ENCODE data around the gene BTBD16.

BTBD16 gene

GRCh38 chr10:122323941-122324675 lies 53.0 kb downstream of the BTBD16 start:
- no peak for DNase-seq

DNA sequence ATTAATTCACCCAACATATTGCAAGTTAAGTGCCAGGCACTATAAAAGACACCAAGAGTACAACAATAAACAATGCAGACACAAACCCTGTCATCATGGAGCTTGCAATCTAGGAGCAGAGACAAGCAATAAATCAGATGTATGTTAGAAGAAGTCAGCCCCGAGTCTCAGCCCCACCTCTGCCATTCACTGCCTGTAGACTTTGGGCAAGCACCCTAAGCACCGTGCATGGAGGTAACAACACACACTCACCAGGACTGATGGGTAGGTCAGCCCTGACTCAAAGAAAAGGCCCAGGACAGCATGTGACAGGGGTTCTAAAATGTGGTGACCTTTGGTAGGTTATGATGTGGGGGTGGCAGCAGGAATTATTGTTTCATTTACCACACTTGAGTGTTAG lies 54.1 kb downstream of the BTBD16 start:
- DNase-seq: no peak

DNA sequence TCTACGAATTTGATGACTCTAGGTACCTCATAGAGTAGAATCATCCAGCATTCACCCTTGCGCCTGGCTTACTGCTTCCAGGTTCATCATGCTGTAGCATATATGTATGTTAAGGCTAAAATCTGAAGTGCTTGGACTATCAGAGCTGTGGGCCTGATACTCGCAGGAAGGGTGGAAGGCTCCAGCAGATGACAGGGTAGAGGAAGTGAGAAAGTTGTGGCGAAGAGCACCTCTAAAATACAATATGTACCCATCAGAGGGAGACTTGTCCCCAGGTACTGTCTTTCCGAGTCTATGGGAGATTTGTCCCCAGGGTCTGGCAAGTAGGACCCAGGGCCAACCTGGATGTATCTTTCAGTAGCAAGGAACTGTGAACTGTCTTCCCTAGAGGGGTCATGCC lies 55.3 kb downstream of the BTBD16 start:
- no peak for DNase-seq

DNA sequence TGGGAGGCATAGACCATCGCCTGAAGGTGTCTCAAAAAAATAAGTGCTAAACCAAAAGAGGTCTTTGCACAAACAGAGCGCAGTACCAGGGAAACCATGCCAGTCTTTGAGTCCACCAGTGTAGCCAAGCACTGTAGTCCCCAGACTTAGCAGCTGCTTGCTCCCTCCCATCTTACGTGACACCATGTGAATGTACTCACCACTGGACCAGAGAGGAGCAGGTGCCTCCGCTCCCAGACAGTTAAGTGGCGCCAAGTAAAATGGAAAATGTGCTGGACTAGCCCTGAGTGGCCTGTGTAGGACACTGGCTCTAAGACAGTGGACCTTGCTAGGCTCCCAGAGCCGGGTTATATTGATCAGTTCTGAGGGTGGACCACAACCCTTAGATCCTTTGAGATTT lies 55.7 kb downstream of the BTBD16 start:
- DNase-seq: no peak

- no peak for DNase-seq
Measured at GRCh38 chr10:122327237-122328206, 56.4 kb downstream of the BTBD16 start.

DNA sequence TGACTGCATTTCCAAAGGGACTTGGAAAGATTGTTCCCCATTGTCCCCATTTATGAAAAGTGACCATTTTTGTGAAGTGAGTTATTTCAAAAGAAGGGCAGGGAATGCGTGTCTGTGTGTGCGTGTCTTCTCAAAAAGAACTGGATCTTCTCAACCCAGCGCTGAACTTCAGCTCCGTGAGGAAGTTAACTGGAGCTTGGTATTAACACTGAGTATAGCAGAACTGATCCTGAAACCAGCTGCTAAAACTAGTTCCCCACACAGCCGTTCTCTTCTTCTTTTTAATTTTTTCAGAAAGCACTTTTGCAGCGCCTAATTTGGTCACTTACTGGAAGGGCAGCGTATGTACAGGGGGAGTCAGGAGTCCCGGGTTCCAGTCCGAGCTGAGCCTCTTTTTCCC lies 57.6 kb downstream of the BTBD16 start:
- no peak for DNase-seq

DNA sequence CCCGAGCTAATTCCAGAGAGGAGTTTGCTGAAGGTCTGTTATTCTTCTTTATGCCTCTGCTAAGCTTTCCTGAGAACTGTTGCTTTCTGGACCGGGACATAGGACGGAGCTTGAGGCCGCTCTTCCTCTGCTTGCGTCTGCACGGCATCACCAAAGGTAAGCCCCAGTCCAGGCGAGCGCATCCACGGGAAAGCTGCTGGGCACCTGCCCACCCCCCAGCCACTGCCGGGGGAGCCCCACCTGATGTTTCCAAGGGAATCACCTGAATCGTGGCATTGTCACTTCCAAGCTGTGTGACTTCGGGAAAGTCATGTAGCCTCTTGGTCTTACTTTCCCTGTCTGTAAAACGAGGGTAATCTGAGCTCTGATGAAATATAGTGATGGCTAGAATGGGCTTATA lies 58.3 kb downstream of the BTBD16 start:
- no peak for DNase-seq

DNA sequence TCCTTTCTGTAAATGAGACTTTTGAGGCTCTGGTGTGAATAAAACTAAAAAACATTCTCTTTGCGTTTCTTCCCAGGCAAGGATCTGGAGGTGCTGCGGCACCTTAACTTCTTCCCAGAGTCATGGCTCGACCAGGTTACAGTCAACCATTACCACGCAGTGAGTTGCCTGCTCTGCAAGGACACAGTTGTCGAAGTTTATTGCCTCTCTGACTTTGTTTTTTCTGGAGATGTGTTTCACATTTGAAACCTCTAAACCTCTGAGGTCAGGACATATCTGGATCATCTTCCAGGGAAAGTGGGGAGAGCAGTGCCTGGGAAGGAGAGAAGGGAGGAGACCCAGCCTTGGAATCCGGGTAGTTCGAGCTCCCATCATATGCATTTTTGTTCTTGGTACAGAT lies 60.0 kb downstream of the BTBD16 start:
- peak; percentile 41 for DNase-seq

DNA sequence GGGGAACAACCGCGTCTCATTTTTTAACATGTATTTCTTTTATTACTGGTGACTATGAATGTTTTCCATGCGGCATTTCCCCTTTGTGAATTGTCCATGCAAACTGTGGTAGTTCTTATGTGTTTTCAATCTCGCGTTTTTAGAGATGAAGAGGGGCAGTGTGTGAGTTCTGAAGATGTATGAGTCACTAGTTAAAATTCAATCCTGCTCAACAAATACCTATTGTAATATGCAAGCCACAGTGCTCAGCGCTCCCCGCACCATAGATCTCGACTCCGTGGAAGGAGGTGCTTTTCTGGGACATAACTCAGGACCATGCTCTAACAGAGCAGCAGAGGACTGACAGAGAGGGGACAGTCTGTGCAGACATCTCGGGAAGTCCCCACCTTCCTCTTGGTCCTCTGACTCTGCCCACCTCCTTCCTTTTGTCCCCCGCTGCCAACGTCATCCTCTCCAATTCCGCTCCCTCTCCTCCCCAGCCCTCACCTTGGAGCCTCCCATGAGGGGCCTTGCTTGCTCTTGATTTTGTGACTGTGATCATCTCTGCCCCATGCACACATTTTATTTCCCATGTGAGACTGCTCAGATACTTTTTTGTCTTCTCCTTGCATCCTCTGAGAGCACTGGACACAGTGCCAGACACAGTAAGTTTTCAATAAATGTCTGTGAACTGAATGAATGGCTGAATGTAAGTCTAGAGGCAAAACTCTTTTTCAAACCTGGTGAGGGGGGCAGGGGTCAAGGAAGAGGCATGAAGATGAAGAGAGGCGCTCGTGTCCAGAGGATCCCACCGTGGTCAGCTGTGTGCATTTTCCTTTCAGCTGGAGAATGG lies 60.7 kb downstream of the BTBD16 start:
- DNase-seq: peak; percentile 74

- no peak for DNase-seq
Measured at GRCh38 chr10:122333037-122333436, 61.9 kb downstream of the BTBD16 start.

DNA sequence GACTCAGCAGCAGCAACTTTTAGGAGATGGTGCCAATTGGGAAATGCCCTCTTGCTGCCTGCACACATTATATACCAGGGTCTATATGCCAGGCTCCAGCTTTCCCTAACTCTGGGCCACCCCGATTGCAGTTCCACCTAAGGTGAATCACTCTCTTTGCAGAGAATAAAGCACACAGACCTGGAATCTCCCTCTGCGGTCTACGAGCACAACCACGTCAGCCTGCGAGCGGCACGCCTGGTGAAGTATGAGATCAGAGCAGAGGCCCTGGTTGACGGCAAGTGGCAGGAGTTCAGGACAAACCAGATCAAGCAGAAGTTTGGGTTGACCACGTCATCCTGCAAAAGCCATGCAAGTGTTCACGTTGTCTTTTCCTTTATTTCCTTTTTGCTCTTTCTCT lies 65.2 kb downstream of the BTBD16 start:
- DNase-seq: no peak

DNA sequence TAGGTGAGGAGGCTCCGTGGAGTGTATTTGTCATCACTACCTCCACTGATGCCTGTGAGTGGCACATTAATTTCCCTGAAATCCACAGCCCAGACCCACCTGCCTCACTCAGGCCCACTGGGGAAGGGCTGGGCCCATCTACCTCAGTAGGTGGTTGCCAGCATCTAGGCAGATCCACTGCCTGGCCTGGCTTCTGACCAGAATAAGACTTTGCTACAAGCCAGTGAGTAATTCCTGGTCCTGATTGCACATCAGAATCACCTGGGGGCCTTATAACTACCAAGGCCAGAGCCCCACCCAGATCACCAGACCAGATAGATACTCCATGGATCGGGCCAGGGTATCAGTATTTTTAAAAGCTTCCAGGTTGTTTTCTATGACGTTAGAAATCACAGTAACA lies 65.9 kb downstream of the BTBD16 start:
- DNase-seq: no peak

DNA sequence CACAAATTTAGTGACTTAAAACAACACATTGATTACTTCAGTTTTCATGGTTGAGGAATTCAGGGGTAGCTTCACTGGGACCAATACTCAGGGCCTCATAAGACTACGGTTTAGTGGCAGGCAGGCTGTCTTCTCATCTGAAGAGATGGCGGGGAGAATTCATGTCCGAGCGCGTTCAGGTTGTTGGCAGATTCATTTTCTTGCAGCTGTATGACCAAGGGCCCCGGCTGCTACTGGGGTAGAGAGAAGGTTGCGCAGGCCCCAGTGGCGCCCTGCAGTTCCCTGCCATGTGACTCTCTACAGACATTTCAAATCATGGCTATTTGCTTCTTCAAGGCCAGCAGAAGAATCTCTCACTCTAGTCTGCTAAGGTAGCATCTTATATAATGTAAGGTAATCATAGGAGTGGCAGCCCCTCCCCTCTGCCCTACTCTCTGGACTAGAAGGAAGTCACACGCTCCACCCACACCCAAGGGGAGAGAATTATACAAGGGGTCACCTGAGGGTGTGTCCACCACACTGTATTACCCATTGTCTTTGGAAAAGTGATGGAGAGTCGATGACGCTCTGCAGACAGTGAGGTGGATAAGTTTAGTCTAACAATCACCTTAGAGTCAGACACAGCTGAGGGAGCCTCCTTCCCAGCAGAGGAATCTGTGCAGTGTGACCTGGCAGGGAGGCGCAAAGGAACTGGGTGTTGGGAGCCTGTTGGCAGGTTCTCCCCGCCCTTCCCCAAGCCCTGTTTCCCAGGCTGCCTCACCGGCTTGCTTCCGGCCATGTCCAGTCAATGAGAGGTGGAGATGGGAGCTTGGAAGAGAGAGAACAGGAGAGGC lies 67.7 kb downstream of the BTBD16 start:
- no peak for DNase-seq

DNA sequence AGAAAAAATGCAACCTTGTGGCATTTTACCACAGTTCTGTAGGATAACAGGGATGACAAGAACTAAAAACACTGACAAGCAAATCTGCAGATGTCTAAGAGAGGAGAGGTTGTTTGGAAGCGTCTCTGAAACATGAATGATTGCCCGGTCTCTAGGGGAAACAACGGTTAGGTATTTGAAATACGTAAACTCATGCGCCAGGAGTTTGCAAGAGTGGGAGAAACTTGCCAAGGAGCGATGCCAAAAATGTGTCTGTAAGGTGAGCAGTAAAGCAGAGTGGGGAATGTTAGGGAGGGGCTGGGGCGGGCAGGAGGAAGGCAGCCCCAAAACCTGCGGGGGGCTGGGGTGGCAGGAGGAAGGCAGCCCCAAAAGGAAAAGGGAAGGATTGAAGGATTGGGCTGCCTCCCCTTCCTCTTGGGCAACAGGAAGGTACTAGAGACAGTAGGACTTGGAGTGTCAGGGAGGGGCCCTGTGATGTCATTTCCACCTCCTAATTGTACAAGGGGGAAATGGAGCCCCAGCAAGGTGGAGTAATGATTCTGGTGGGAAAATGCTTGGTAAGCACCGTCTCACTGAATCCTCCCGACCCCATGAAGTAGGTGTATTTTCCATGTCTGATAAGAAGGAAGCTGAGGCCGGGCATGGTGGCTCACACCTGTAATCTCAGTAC lies 70.2 kb downstream of the BTBD16 start:
- DNase-seq: no peak

- peak; percentile 78 for DNase-seq
Measured at GRCh38 chr10:122342293-122343134, 71.4 kb downstream of the BTBD16 start.

DNA sequence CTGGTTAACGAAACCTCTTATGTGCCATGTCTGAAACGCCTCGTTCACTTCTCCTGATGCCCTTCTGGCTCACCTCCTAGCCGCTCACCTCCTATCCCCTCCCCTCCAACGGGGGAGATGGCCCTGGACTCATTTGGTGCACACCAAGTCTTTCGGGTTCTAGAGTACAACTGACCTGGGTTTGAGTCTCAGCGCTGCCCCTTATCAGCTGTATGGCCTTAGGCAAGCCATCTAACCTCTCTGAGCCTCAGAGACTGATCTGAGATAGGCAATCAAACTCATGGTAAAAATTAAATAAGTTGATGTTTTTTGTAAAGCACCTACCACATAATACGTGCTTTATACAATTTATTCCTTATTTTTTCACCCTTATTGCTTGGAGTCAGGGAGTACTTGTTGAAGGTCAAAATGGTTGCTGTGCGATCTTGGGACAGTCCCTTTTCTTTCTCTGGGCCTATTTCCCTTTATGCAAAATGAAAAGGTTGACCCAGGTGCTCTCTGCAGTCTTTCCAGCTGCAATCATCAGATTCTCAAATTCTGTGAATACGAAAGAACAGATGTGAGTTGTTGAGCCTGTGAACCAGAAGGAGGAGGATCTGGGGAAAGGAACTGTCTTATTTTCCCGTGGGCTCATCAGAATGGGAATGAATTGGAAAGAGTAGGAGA lies 72.2 kb downstream of the BTBD16 start:
- DNase-seq: no peak

- no peak for DNase-seq
Measured at GRCh38 chr10:122343936-122344335, 72.8 kb downstream of the BTBD16 start.

GRCh38 chr10:122344741-122345258 lies 73.7 kb downstream of the BTBD16 start:
- DNase-seq: peak; percentile 47

DNA sequence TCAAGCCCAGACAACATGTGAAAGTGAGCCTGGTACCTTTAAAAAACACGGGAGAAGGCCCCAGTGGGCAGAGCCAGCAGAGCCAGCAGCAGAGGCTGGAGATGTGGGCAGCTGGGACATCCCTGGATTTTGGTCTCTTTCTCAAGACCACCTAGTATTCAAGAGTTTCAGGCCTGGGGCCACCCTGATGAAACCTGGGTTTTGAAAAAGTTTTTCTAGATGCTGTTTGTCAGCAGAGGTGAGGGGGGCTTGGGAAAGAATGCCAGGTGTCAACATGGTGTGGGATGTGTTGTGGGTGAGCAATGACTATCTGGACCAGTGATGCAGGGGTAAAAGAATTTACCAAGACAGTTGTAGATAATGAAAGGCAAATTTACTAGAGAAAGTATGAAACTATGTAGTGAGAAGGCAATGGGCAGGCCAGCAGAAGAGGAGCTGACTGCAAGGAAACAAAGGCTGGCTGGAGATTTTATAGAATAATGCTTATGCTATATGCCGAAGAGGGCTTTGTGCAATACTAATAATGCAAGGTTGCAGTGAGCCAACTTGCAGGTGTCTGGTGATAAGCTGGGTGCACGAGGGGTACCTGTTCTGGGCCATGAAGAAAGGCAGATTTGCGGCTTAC lies 75.3 kb downstream of the BTBD16 start:
- no peak for DNase-seq
